ENCODE measurements around the gene RPL32. TPM values are rescaled to one million over a fixed set of nuclear protein-coding genes. Genes with fewer than 3 reads are reported as not detected.

The RPL32 gene
- 1,000 to 10,000 TPM in 1 of 2 donors, 100 to 1,000 TPM in 1; 218 to 1,124 TPM for total RNA-seq
- 100 to 1,000 TPM; 384 to 769 TPM for polyA plus RNA-seq

DNA sequence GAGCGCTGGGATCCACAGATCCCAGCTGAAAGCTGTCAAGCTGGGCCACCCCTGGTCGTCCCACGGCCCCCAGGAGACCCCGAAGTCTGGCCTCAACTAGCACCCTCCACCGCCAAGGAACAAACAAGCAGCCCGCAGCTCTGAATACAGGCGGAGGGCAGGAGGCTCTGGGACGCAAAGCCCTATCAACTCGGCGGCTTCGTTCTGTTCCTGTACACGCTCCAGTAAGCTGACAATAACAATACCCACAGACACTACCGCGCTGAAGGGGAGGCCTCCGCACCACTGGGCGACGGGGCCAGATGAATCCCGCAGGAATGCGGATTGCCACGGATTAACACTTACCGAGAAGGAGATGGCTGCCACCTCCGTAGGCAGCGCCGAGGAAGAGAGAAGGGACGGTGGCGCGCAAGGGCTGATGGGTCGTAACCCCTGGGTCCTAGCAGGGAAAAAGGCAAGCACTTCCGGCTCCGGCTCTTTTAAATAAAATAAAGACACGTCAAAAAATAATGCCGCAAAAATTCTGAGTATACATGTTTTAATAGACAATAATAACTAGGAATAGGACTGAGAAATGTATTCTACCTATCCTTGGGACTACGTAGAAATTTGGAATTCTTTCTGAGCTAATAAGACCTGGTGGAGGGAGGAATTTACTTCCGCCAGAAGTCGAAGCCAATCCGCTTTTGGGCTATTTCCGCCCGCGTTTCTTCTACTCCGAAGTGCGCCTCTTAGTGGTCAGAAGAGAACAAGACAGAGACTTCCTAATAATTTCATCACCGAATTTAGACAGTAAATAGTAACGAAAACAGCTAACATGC, at the start of gene RPL32:
TSS of gene RPL32 (minus strand) at position 417 of the 821 bp plus-strand sequence. CDS start 1,328 bp downstream, outside the sequence.
- H3K27ac ChIP-seq (ENCODE audit: low read depth in 1 of 2, low read length in 2 of 2): peak within 1 kb of the TSS; percentile 87 to 93
- peaks cover 8 to 37% (median 29%) of the 10 kb centered on the region in 4 donors for H3K4me1 ChIP-seq (ENCODE audit: control insufficient read depth in 4 of 4, insufficient read depth in 4 of 4, low read length in 3 of 4)
- TF ChIP-seq JUND (IDR thresholded peaks at IDR 0.05) (peak; percentile 19 to 45), YY1 (IDR thresholded peaks at IDR 0.05) (peak; percentile 95), FOXA2 (IDR thresholded peaks at IDR 0.05) (no peak), HNF4G (IDR thresholded peaks at IDR 0.05) (no peak), NR2F2 (IDR thresholded peaks at IDR 0.05) (peak; percentile 100), SP1 (IDR thresholded peaks at IDR 0.05) (peak; percentile 42), RXRA (IDR thresholded peaks at IDR 0.05) (peak; percentile 46 to 68), TAF1 (conservative IDR thresholded peaks at IDR 0.05) (peak; percentile 94), RAD21 (IDR thresholded peaks at IDR 0.05) (peak; percentile 67 to 74), EGR1 (IDR thresholded peaks at IDR 0.05; ENCODE audit: low read depth in 2 of 2) (peak; percentile 45 to 68), HNF4A (conservative IDR thresholded peaks at IDR 0.05) (no peak), GABPA (IDR thresholded peaks at IDR 0.05 in 1 of 2, conservative IDR thresholded peaks at IDR 0.05 in 1 of 2) (peak; percentile 92 to 95), FOXA1 (IDR thresholded peaks at IDR 0.05) (no peak)
- TF ChIP-seq, protein P1, sequence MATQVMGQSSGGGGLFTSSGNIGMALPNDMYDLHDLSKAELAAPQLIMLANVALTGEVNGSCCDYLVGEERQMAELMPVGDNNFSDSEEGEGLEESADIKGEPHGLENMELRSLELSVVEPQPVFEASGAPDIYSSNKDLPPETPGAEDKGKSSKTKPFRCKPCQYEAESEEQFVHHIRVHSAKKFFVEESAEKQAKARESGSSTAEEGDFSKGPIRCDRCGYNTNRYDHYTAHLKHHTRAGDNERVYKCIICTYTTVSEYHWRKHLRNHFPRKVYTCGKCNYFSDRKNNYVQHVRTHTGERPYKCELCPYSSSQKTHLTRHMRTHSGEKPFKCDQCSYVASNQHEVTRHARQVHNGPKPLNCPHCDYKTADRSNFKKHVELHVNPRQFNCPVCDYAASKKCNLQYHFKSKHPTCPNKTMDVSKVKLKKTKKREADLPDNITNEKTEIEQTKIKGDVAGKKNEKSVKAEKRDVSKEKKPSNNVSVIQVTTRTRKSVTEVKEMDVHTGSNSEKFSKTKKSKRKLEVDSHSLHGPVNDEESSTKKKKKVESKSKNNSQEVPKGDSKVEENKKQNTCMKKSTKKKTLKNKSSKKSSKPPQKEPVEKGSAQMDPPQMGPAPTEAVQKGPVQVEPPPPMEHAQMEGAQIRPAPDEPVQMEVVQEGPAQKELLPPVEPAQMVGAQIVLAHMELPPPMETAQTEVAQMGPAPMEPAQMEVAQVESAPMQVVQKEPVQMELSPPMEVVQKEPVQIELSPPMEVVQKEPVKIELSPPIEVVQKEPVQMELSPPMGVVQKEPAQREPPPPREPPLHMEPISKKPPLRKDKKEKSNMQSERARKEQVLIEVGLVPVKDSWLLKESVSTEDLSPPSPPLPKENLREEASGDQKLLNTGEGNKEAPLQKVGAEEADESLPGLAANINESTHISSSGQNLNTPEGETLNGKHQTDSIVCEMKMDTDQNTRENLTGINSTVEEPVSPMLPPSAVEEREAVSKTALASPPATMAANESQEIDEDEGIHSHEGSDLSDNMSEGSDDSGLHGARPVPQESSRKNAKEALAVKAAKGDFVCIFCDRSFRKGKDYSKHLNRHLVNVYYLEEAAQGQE (IDR thresholded peaks at IDR 0.05): peak; percentile 81
- TF ChIP-seq, protein P2, sequence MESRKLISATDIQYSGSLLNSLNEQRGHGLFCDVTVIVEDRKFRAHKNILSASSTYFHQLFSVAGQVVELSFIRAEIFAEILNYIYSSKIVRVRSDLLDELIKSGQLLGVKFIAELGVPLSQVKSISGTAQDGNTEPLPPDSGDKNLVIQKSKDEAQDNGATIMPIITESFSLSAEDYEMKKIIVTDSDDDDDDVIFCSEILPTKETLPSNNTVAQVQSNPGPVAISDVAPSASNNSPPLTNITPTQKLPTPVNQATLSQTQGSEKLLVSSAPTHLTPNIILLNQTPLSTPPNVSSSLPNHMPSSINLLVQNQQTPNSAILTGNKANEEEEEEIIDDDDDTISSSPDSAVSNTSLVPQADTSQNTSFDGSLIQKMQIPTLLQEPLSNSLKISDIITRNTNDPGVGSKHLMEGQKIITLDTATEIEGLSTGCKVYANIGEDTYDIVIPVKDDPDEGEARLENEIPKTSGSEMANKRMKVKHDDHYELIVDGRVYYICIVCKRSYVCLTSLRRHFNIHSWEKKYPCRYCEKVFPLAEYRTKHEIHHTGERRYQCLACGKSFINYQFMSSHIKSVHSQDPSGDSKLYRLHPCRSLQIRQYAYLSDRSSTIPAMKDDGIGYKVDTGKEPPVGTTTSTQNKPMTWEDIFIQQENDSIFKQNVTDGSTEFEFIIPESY (IDR thresholded peaks at IDR 0.05): peak; percentile 66
- TF ChIP-seq, protein P3, sequence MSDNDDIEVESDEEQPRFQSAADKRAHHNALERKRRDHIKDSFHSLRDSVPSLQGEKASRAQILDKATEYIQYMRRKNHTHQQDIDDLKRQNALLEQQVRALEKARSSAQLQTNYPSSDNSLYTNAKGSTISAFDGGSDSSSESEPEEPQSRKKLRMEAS (IDR thresholded peaks at IDR 0.05): peak; percentile 83
- TF ChIP-seq, protein P4, sequence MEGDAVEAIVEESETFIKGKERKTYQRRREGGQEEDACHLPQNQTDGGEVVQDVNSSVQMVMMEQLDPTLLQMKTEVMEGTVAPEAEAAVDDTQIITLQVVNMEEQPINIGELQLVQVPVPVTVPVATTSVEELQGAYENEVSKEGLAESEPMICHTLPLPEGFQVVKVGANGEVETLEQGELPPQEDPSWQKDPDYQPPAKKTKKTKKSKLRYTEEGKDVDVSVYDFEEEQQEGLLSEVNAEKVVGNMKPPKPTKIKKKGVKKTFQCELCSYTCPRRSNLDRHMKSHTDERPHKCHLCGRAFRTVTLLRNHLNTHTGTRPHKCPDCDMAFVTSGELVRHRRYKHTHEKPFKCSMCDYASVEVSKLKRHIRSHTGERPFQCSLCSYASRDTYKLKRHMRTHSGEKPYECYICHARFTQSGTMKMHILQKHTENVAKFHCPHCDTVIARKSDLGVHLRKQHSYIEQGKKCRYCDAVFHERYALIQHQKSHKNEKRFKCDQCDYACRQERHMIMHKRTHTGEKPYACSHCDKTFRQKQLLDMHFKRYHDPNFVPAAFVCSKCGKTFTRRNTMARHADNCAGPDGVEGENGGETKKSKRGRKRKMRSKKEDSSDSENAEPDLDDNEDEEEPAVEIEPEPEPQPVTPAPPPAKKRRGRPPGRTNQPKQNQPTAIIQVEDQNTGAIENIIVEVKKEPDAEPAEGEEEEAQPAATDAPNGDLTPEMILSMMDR (IDR thresholded peaks at IDR 0.05; ENCODE audit: low read depth, low read length, missing input control): peak; percentile 89
- TF ChIP-seq, protein P5, sequence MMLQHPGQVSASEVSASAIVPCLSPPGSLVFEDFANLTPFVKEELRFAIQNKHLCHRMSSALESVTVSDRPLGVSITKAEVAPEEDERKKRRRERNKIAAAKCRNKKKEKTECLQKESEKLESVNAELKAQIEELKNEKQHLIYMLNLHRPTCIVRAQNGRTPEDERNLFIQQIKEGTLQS (IDR thresholded peaks at IDR 0.05): peak; percentile 84
- peaks cover 6 to 33% (median 28%) of the 10 kb centered on the region in 4 donors for H3K36me3 ChIP-seq (ENCODE audit: control insufficient read depth in 4 of 4, insufficient read depth in 3 of 4, low read depth in 1 of 4, low read length in 3 of 4)
- no peaks in the 10 kb centered on the region for H3K27me3 ChIP-seq (ENCODE audit: control insufficient read depth in 4 of 4, insufficient read depth in 4 of 4, low read length in 3 of 4)
- H3K4me3 ChIP-seq (ENCODE audit: low read depth in 1 of 3, low read length in 3 of 3): peak within 1 kb of the TSS; percentile 72 to 97 (median 75)
- peak; percentile 85 for DNase-seq (ENCODE audit: low spot score)
- no peaks in the 10 kb centered on the region for H3K9me3 ChIP-seq (ENCODE audit: control insufficient read depth in 4 of 4, low read length in 3 of 4)
- under 1% methylated on average over 43 of the region's 43 CpGs for WGBS
- H3K9ac ChIP-seq (ENCODE audit: low read depth in 1 of 2, low read length in 2 of 2): peak within 1 kb of the TSS; percentile 92 to 98
